ENCODE measurements around the gene DZANK1.

DNA sequence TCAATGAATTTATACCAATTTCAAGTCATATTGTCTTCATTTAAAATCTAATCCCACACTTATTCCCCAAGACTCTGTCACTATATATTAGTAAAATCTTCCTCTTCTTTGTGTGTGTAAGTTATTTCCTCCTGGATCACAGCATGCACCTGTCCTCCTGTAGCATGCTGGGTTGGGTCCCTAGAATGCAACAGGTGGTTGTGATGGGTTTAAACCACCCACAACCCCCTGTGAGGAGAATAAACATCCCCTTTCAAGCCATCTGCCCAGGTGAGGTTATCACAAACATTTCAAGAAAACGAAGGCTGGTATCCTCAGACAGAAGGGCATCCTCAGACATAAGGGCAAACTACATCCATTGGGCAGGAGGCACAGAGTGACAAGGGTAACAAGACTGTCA lies 26.4 kb downstream of the DZANK1 start:
- TF ChIP-seq POLR2A (IDR thresholded peaks at IDR 0.05): no peak
- TF ChIP-seq, protein P1, sequence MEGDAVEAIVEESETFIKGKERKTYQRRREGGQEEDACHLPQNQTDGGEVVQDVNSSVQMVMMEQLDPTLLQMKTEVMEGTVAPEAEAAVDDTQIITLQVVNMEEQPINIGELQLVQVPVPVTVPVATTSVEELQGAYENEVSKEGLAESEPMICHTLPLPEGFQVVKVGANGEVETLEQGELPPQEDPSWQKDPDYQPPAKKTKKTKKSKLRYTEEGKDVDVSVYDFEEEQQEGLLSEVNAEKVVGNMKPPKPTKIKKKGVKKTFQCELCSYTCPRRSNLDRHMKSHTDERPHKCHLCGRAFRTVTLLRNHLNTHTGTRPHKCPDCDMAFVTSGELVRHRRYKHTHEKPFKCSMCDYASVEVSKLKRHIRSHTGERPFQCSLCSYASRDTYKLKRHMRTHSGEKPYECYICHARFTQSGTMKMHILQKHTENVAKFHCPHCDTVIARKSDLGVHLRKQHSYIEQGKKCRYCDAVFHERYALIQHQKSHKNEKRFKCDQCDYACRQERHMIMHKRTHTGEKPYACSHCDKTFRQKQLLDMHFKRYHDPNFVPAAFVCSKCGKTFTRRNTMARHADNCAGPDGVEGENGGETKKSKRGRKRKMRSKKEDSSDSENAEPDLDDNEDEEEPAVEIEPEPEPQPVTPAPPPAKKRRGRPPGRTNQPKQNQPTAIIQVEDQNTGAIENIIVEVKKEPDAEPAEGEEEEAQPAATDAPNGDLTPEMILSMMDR (IDR thresholded peaks at IDR 0.05): no peak
